ENCODE data around the gene ZNF587B.
"Not testable (repeated sequence)": the region's sequence is repeated elsewhere in the genome, so short reads cannot be mapped to it uniquely, and the experiment has no call there.

ZNF587B gene

GRCh38 chr19:57819475-57820148, 10.5 kb upstream of the ZNF587B start:
- in situ Hi-C loops (cut with HindIII; ENCODE audit: low sequenced_read_pairs), result no loop called here
- DNase-seq (ENCODE audit: low read depth), result peak; percentile 86
- peak; percentile 35 for TF ChIP-seq CTCF (IDR thresholded peaks at IDR 0.05; ENCODE audit: low read depth, low read length, missing control alignments)
- peak overlapping the region; percentile 97 for H3K4me3 ChIP-seq (ENCODE audit: low read depth, low read length)

- DNase-seq (ENCODE audit: low read depth), result no peak
- in situ Hi-C loops (cut with HindIII; ENCODE audit: low sequenced_read_pairs), result no loop called here
- no peak for TF ChIP-seq CTCF (IDR thresholded peaks at IDR 0.05; ENCODE audit: low read depth, low read length, missing control alignments)
- peak overlapping the region; percentile 97 for H3K4me3 ChIP-seq (ENCODE audit: low read depth, low read length)
These were observed 9.5 kb upstream of the ZNF587B start for GRCh38 chr19:57820599-57820998.

GRCh38 chr19:57821095-57821494, 9.0 kb upstream of the ZNF587B start:
- DNase-seq (ENCODE audit: low read depth); in situ Hi-C loops (cut with HindIII; ENCODE audit: low sequenced_read_pairs); H3K4me3 ChIP-seq (ENCODE audit: low read depth, low read length): not testable (repeated sequence)

- in situ Hi-C loops (cut with HindIII; ENCODE audit: low sequenced_read_pairs); H3K4me3 ChIP-seq (ENCODE audit: low read depth, low read length); DNase-seq (ENCODE audit: low read depth): not testable (repeated sequence)
These were observed 8.6 kb upstream of the ZNF587B start for GRCh38 chr19:57821501-57821900.

- in situ Hi-C loops (cut with HindIII; ENCODE audit: low sequenced_read_pairs); H3K4me3 ChIP-seq (ENCODE audit: low read depth, low read length); DNase-seq (ENCODE audit: low read depth): not testable (repeated sequence)
These were observed 6.9 kb upstream of the ZNF587B start for GRCh38 chr19:57823155-57823554.

- H3K4me3 ChIP-seq (ENCODE audit: low read depth, low read length); DNase-seq (ENCODE audit: low read depth); in situ Hi-C loops (cut with HindIII; ENCODE audit: low sequenced_read_pairs): not testable (repeated sequence)
These were observed 6.5 kb upstream of the ZNF587B start for GRCh38 chr19:57823608-57824007.

GRCh38 chr19:57825511-57825910, 4.6 kb upstream of the ZNF587B start:
- no peak for TF ChIP-seq CTCF (IDR thresholded peaks at IDR 0.05; ENCODE audit: low read depth, low read length, missing control alignments)
- no peak overlapping the region for H3K4me3 ChIP-seq (ENCODE audit: low read depth, low read length)
- in situ Hi-C loops (cut with HindIII; ENCODE audit: low sequenced_read_pairs), result no loop called here
- no peak for DNase-seq (ENCODE audit: low read depth)

GRCh38 chr19:57829316-57829715, 783 bp upstream of the ZNF587B start:
- no peak for DNase-seq (ENCODE audit: low read depth)
- H3K4me3 ChIP-seq (ENCODE audit: low read depth, low read length), result no peak overlapping the region
- TF ChIP-seq CTCF (IDR thresholded peaks at IDR 0.05; ENCODE audit: low read depth, low read length, missing control alignments), result no peak
- in situ Hi-C loops (cut with HindIII; ENCODE audit: low sequenced_read_pairs), result no loop called here

GRCh38 chr19:57836991-57837390, 6.9 kb downstream of the ZNF587B start:
- DNase-seq (ENCODE audit: low read depth); H3K4me3 ChIP-seq (ENCODE audit: low read depth, low read length); in situ Hi-C loops (cut with HindIII; ENCODE audit: low sequenced_read_pairs): not testable (repeated sequence)

- H3K4me3 ChIP-seq (ENCODE audit: low read depth, low read length); in situ Hi-C loops (cut with HindIII; ENCODE audit: low sequenced_read_pairs); DNase-seq (ENCODE audit: low read depth): not testable (repeated sequence)
These were observed 8.6 kb downstream of the ZNF587B start for GRCh38 chr19:57838622-57839191.

All from astrocyte of the cerebellum (primary cell).